ENCODE results near the gene SCTR. TPM values are rescaled to one million over a fixed set of nuclear protein-coding genes. Genes with fewer than 3 reads are reported as not detected.

SCTR gene
- total RNA-seq, 1 experiment from 2014 or later: not detected

- in situ Hi-C loops (cut with HindIII; ENCODE audit: low pct_unique_long_range_greater_than_20kb, low sequenced_read_pairs): no loop called here
- no peak for DNase-seq (ENCODE audit: low read depth, low spot score)
Observed at GRCh38 chr2:119481501-119482455, 42.5 kb downstream of the SCTR start.

GRCh38 chr2:119480718-119481142 is 43.6 kb downstream of the SCTR start:
- in situ Hi-C loops (cut with HindIII; ENCODE audit: low pct_unique_long_range_greater_than_20kb, low sequenced_read_pairs): no loop called here
- DNase-seq (ENCODE audit: low read depth, low spot score): no peak

- in situ Hi-C loops (cut with HindIII; ENCODE audit: low pct_unique_long_range_greater_than_20kb, low sequenced_read_pairs): no loop called here
- DNase-seq (ENCODE audit: low read depth, low spot score): no peak
Observed at GRCh38 chr2:119480184-119480583, 44.1 kb downstream of the SCTR start.

DNA sequence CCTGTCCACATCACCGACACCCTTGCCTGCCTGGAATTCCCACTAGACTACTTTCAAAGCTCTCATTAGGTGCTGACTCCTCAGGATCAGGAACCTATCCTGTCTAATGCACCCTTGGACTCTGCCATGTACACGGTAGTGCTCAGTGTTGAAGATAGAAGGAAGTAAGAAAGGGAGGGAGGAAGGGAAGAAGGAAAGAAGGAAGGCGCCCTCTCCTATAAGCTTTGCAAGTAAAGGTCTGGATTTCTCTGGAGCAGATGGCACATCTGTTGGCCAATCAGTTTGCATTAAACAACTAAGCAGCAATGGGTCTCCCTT is 45.3 kb downstream of the SCTR start:
- in situ Hi-C loops (cut with HindIII; ENCODE audit: low pct_unique_long_range_greater_than_20kb, low sequenced_read_pairs): no loop called here
- no peak for DNase-seq (ENCODE audit: low read depth, low spot score)

DNA sequence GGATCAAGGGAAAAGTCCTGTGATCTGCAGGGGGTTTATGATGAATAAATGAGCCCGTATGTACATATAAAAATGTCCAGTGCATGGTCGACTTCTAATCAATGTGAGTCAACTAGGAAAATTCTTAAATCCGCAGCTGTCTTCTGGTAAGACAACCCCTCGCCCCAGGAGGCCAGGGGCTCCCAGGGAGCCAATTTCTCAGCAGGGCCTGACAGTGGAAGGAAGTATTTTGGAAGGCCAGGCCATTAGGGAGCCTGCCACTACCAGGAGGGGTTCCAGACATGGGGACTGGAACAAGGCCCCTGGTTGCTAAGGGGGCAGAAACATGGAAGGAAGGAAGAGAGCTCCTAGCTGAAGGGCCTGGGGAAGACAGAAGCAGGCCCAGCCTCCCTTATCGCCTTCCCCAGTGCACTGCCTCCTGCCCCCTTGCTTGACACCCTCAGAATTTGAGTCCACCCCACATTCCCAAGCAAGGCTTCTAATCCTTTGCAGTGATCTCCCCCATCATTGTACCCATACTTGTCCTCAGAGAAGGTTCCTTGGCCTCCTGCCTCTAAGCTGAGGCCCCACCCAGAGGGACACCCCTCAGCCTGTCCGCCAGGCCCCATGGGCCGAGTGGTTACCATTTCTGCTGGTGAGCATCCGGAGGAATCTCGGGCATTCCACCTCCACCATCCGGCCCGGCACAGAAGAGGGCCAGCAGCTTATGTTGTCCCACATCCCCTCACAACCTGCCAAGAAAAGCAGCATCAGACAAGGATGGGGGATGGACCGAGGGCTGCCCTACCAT is 45.9 kb downstream of the SCTR start:
- DNase-seq (ENCODE audit: low read depth, low spot score): no peak
- in situ Hi-C loops (cut with HindIII; ENCODE audit: low pct_unique_long_range_greater_than_20kb, low sequenced_read_pairs): no loop called here

GRCh38 chr2:119477113-119477505 is 47.2 kb downstream of the SCTR start:
- in situ Hi-C loops (cut with HindIII; ENCODE audit: low pct_unique_long_range_greater_than_20kb, low sequenced_read_pairs): no loop called here
- DNase-seq (ENCODE audit: low read depth, low spot score): no peak

- in situ Hi-C loops (cut with HindIII; ENCODE audit: low pct_unique_long_range_greater_than_20kb, low sequenced_read_pairs): no loop called here
- DNase-seq (ENCODE audit: low read depth, low spot score): peak; percentile 69
Observed at GRCh38 chr2:119476301-119477112, 47.8 kb downstream of the SCTR start.

DNA sequence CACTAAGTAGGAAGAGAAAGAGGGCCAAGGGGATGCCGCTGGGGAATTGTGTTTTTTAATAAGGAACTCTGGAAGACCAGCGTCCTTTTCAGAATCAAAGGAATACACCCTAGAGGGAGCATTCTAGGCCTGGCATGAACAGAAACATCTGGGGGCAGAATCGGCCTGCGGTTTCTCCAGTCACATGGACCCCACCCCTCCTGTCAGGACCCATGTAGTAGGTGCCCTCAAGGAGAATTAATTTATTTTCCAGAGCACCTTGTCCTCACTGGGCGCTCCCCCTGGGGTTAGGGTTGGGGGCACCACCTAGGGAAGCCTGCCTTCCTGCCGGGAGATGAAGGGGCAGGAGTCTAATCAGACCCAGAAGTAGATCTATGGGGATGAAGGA is 48.4 kb downstream of the SCTR start:
- in situ Hi-C loops (cut with HindIII; ENCODE audit: low pct_unique_long_range_greater_than_20kb, low sequenced_read_pairs): no loop called here
- no peak for DNase-seq (ENCODE audit: low read depth, low spot score)

DNA sequence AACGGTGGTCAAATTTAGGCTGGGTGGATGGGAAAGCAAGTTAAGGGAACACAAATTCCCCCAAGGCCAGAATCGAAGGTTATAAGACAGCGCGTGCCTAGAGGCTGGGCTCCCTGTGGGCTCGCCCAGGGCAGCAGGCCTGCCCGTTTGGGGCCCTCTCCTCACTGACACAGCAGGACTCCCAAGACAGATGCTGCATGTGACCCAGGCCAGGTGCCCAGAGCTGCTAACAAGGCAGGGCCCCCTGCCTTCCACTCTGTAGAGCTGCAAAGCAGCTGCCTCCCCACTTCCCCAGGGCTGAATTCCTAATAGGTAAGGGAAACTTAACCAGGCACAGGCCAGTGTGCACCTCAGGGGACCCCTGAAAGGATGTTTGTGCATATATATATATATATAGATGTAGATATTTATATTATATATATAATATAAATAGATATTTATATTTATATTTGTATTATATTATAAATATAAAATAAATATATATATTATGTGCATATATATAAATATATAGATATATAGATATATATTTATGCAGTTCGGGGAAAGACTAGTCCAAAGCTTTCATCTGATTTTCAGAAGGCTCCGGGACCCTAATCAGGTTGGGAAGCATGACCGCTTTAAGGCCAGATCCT is 48.9 kb downstream of the SCTR start:
- in situ Hi-C loops (cut with HindIII; ENCODE audit: low pct_unique_long_range_greater_than_20kb, low sequenced_read_pairs): no loop called here
- no peak for DNase-seq (ENCODE audit: low read depth, low spot score)

DNA sequence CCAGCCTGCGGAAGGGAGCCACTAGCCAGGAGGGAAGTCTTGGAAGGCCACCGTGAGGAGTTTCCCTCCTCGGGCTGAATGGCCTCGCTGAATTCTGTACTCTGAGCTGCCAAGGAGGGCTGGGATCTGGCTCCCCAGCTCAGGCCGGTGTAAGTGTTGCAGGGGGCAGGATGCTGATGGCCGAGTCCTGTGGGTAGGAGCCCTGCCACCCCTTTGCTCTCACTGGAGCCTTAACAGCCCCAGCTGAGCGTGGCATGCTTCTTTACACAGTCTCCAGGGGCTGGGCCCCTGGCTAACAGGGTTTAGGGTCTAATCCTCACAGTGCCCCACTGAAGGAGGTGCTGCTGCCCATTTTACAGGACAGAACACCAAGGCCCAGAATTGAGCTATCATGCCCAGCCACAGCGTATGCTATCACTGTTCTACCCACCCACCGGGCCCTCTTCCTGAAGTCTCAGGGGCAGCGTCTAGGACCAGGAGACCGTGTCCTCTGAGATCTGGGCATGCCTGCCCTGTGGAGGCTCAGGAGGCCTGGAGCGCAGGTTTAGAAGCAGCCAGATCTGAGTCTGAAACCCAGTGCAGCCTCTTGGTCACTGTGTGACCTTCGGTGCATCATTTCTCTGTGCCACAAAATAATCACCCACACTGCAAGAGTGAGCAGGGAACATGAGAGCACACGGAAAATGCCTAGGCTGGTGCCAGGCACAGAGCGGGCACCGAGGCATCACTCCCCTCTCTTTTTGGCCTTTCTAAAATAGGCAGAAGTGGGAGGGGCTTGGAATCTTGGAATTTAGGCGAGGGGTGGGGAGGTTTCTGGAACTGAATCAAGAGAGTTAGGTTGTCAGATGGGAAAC is 49.7 kb downstream of the SCTR start:
- DNase-seq (ENCODE audit: low read depth, low spot score): no peak
- in situ Hi-C loops (cut with HindIII; ENCODE audit: low pct_unique_long_range_greater_than_20kb, low sequenced_read_pairs): no loop called here

- in situ Hi-C loops (cut with HindIII; ENCODE audit: low pct_unique_long_range_greater_than_20kb, low sequenced_read_pairs): no loop called here
- no peak for DNase-seq (ENCODE audit: low read depth, low spot score)
Observed at GRCh38 chr2:119473621-119474370, 50.5 kb downstream of the SCTR start.

DNA sequence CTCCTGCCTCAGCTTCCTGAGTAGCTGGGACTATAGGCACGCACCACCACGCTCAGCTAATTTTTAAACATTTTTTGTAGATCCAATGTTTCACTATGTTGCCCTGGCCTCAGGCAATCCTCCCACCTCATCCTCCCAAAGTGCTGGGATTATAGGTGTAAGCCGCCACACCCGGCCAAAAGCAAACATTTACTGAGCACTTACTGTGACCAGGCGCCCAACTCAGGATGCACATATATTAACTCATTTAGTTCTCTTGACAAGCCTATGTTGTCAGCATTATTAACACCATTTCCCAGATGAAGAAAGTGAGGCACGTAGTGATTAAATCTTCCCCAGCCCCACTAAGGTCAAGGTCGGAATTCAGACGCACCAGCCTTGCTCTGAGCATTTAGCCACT is 51.5 kb downstream of the SCTR start:
- in situ Hi-C loops (cut with HindIII; ENCODE audit: low pct_unique_long_range_greater_than_20kb, low sequenced_read_pairs): no loop called here
- no peak for DNase-seq (ENCODE audit: low read depth, low spot score)

- in situ Hi-C loops (cut with HindIII; ENCODE audit: low pct_unique_long_range_greater_than_20kb, low sequenced_read_pairs): no loop called here
- DNase-seq (ENCODE audit: low read depth, low spot score): no peak
Observed at GRCh38 chr2:119469661-119470297, 54.5 kb downstream of the SCTR start.

DNA sequence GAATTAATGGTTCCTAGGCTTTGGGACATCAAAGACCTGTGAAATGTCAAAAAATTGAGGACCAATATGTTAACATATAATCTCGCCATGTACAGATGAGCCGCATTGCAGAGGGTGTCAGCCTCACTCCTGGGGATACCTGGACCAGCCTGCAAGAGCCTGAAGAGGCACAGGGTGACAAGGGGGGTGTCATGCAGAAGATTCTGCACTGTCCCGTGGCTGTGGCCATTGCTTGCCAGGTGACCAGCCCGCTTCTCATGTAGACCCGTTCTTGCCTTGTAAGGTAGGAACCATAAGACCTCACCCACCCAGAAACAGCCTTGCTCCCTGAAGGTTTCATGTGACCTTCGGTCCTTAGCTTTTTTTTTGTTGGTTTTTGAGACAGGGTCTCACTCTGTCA is 55.2 kb downstream of the SCTR start:
- in situ Hi-C loops (cut with HindIII; ENCODE audit: low pct_unique_long_range_greater_than_20kb, low sequenced_read_pairs): no loop called here
- DNase-seq (ENCODE audit: low read depth, low spot score): no peak

DNA sequence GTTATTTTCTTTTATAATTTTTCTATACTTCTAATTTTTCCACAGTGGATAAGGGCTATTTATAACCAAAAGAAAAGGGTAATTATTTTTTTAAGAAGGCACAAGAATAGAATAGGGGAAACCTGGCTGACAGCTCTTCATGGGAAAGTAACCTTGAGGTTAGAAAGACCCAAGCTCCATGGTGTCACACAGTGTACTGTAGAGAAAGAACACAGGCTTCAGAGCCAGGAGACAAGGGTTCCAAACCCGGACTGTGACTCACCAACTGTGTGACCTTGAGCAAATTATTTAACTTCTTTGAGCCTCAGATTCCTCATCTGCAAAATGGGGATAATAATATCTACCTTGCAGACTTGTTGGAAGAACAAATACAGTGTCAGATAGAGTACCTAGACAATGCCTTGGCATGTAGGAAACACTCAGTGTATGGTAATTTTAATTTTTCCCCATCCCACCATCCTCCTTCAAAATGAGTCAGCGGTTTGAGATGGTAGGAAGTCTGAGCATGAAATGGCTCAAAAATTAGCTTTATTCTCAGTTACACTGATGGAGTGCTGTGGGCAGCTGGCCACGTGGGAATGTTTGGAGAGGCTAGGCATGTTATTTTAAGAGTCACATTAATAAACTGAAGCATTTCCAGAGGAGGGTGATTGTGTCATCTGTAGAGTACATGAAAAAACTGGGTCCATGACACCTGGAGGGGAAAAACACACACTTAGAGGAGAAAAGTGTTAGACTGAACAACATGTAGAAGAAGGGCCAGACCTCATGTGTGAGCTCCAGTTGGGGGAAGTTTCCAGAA is 55.9 kb downstream of the SCTR start:
- DNase-seq (ENCODE audit: low read depth, low spot score): no peak
- in situ Hi-C loops (cut with HindIII; ENCODE audit: low pct_unique_long_range_greater_than_20kb, low sequenced_read_pairs): no loop called here
